ENCODE data around the gene IGDCC3.

DNA sequence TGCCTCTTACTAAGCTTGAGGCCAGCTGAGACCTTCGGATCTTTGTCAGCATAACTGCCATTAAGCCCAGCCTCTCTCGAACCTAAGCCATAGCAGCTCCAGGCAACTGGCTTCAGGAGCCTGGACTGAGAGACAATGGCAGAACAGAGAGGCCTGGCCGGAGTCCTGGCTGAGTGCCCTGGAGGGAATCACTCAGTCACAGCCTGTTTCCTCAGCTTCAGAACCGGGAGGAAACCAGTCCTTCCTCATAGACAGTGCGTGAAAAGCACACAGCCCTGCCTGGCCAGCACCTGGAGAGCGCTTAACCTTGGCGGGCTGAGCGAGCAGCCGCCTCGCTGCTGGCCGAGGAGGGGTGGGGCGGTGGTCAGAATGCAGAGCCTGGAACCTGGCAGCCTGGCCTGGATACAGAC, 51.7 kb downstream of the IGDCC3 start:
- TF ChIP-seq, protein P1, sequence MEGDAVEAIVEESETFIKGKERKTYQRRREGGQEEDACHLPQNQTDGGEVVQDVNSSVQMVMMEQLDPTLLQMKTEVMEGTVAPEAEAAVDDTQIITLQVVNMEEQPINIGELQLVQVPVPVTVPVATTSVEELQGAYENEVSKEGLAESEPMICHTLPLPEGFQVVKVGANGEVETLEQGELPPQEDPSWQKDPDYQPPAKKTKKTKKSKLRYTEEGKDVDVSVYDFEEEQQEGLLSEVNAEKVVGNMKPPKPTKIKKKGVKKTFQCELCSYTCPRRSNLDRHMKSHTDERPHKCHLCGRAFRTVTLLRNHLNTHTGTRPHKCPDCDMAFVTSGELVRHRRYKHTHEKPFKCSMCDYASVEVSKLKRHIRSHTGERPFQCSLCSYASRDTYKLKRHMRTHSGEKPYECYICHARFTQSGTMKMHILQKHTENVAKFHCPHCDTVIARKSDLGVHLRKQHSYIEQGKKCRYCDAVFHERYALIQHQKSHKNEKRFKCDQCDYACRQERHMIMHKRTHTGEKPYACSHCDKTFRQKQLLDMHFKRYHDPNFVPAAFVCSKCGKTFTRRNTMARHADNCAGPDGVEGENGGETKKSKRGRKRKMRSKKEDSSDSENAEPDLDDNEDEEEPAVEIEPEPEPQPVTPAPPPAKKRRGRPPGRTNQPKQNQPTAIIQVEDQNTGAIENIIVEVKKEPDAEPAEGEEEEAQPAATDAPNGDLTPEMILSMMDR (optimal IDR thresholded peaks at IDR 0.05 in 1 of 3, IDR thresholded peaks at IDR 0.05 in 1 of 3, conservative IDR thresholded peaks at IDR 0.05 in 1 of 3; ENCODE audit: extremely low read depth in 1 of 3, insufficient read depth in 2 of 3, low read length in 3 of 3), result no peak
- TF ChIP-seq EZH2 (IDR thresholded peaks at IDR 0.05; ENCODE audit: low read length), result no peak

Data from keratinocyte (primary cell).